Sigmoid colon (tissue), 7 donors: ENCODE data around the gene KCNIP4. TPM values are rescaled to one million over a fixed set of nuclear protein-coding genes. Genes with fewer than 3 reads are reported as not detected.

Experiments
- DNase-seq: peaks from one replicate; pipeline ENCODE4 v3.0.0-alpha.2; 2019
- H3K27ac ChIP-seq, 4 donors: fragments of 200-600 bp; sonication (generic); one replicate each; pipeline ENCODE4 v1.5.1; 2016 to 2019; ENCODE audit warnings: mild to moderate bottlenecking in 1 of 4
- H3K27me3 ChIP-seq, 3 donors: fragments of 200-600 bp; sonication (generic); one replicate each; pipeline ENCODE4 v1.5.1; 2019; ENCODE audit warnings: mild to moderate bottlenecking in 1 of 3
- H3K36me3 ChIP-seq, 4 donors: fragments of 200-600 bp; sonication (generic); one replicate each; pipeline ENCODE4 v1.5.1; 2016 to 2019
- H3K4me1 ChIP-seq, 4 donors: fragments of 200-600 bp; sonication (generic); one replicate each; pipeline ENCODE4 v1.5.1; 2017 to 2019
- H3K4me3 ChIP-seq, 4 donors: fragments of 200-600 bp; sonication (generic); one replicate each; pipeline ENCODE4 v1.5.1; 2017 to 2019; ENCODE audit warnings: mild to moderate bottlenecking in 2 of 4, moderate library complexity in 1 of 4
- H3K9me3 ChIP-seq, 4 donors: fragments of 200-600 bp in 3 of 4; sonication (generic) in 3 of 4; one replicate each; pipeline versions ENCODE4 v1.5.1 to v1.6.1; 2013 to 2019
- CTCF ChIP-seq, 4 experiments: fragments of 450-650 bp in 3 of 4; fragments of 200-600 bp in 1 of 4; IDR thresholded peaks; one replicate each; pipeline ENCODE4 v1.5.1; 2016 to 2019; ENCODE audit warnings: antibody characterized with exemption in 4 of 4, mild to moderate bottlenecking in 3 of 4, moderate library complexity in 2 of 4
- EP300 ChIP-seq, 4 donors: sonication (generic); formaldehyde crosslinking; IDR thresholded peaks; one replicate each; pipeline ENCODE4 v1.6.1; 2017; ENCODE audit warnings: antibody characterized with exemption in 4 of 4
- POLR2A ChIP-seq, 2 donors: fragments of 450-650 bp; IDR thresholded peaks; one replicate each; pipeline ENCODE4 v1.6.1; 2016; ENCODE audit warnings: antibody characterized with exemption in 2 of 2, mild to moderate bottlenecking in 2 of 2, moderate library complexity in 2 of 2
- POLR2AphosphoS5 ChIP-seq, 4 donors: sonication (generic); formaldehyde crosslinking; IDR thresholded peaks; one replicate each; pipeline ENCODE4 v1.6.1; 2017; ENCODE audit warnings: antibody characterized with exemption in 4 of 4
- WGBS, 2 donors: extraction: QIAGEN DNeasy Blood & Tissue Kit; methylation state at CpG; one replicate each; pipeline ENCODE4 v1.1.7; 2013; 5-methylcytosine and 5-hydroxymethylcytosine counted together
- intact Hi-C: fragments of 100-400 bp; cut with DNase I; formaldehyde crosslinking; loops from one replicate; pipeline ENCODE4 v1.15.1; 2023
- polyA plus RNA-seq, 3 donors: library from polyadenylated mRNA; stranded (reverse); fragments of 200-250 nt; gene quantifications; one replicate each; pipeline ENCODE4 v1.2.3, GENCODE V29; 2013
- total RNA-seq, 4 donors: library from RNA; depleted of rRNA; stranded (reverse); fragments of >200 nt; gene quantifications; one replicate each; pipeline ENCODE4 v1.1.0, GENCODE V29; 2016
- donor health status: healthy with polysubstance abuse.
- donor health status: Bipolar disorder and iron deficiency.
- donor health status: healthy.

Gene KCNIP4
- total and polyA plus RNA-seq, 7 donors = 0.60 to 28.5 (median 14.0) TPM; not detected in 1

GRCh38 chr4:20899591-20899990, 1049.0 kb downstream of the KCNIP4 start:
- H3K4me1 ChIP-seq = peaks cover 0 to 19% (median 3%) of the 10 kb centered on the region in 4 donors
- H3K9me3 ChIP-seq = no peaks in the 10 kb centered on the region
- intact Hi-C loops = no loop called here
- H3K36me3 ChIP-seq = no peaks in the 10 kb centered on the region
- no peak overlapping the region for H3K27ac ChIP-seq
- no peaks in the 10 kb centered on the region for H3K27me3 ChIP-seq
- TF ChIP-seq CTCF (IDR thresholded peaks at IDR 0.05) (no peak), EP300 (IDR thresholded peaks at IDR 0.05) (no peak), POLR2A (IDR thresholded peaks at IDR 0.05) (no peak), POLR2AphosphoS5 (IDR thresholded peaks at IDR 0.05) (no peak)
- H3K4me3 ChIP-seq = no peak overlapping the region
- DNase-seq = no peak

- TF ChIP-seq EP300 (IDR thresholded peaks at IDR 0.05) (no peak), POLR2A (IDR thresholded peaks at IDR 0.05) (no peak), CTCF (IDR thresholded peaks at IDR 0.05) (no peak), POLR2AphosphoS5 (IDR thresholded peaks at IDR 0.05) (no peak)
- Histone ChIP-seq H3K9me3 (no peaks in the 10 kb centered on the region), H3K27me3 (no peaks in the 10 kb centered on the region), H3K36me3 (no peaks in the 10 kb centered on the region), H3K27ac (no peak overlapping the region), H3K4me3 (no peak overlapping the region), H3K4me1 (peaks cover 0 to 5% (median 0%) of the 10 kb centered on the region in 4 donors)
- no peak for DNase-seq
- intact Hi-C loops = no loop called here
- WGBS, 2 donors = 72 to 75% methylated on average over 2 of the region's 2 CpGs
These were observed 1052.6 kb downstream of the KCNIP4 start for GRCh38 chr4:20895988-20896387.

GRCh38 chr4:20895208-20895607, 1053.4 kb downstream of the KCNIP4 start:
- Histone ChIP-seq H3K36me3 (no peaks in the 10 kb centered on the region), H3K4me1 (peaks cover 0 to 3% (median 0%) of the 10 kb centered on the region in 4 donors), H3K9me3 (no peaks in the 10 kb centered on the region), H3K27me3 (no peaks in the 10 kb centered on the region), H3K4me3 (no peak overlapping the region), H3K27ac (no peak overlapping the region)
- DNase-seq = no peak
- intact Hi-C loops = no loop called here
- no peak for TF ChIP-seq EP300 (IDR thresholded peaks at IDR 0.05)
- no peak for TF ChIP-seq POLR2AphosphoS5 (IDR thresholded peaks at IDR 0.05)
- TF ChIP-seq CTCF (IDR thresholded peaks at IDR 0.05) = no peak
- TF ChIP-seq POLR2A (IDR thresholded peaks at IDR 0.05) = no peak

GRCh38 chr4:20890761-20891160, 1057.8 kb downstream of the KCNIP4 start:
- H3K36me3 ChIP-seq = no peaks in the 10 kb centered on the region
- WGBS, 2 donors = 91 to 93% methylated on average over 3 of the region's 3 CpGs
- DNase-seq = no peak
- TF ChIP-seq CTCF (IDR thresholded peaks at IDR 0.05) (no peak), POLR2AphosphoS5 (IDR thresholded peaks at IDR 0.05) (no peak), EP300 (IDR thresholded peaks at IDR 0.05) (no peak), POLR2A (IDR thresholded peaks at IDR 0.05) (no peak)
- H3K9me3 ChIP-seq = peaks cover 0 to 5% (median 0%) of the 10 kb centered on the region in 4 donors
- H3K4me1 ChIP-seq = peaks cover 0 to 12% (median 0%) of the 10 kb centered on the region in 4 donors
- H3K27ac ChIP-seq = no peak overlapping the region
- H3K27me3 ChIP-seq = no peaks in the 10 kb centered on the region
- no peak overlapping the region for H3K4me3 ChIP-seq
- intact Hi-C loops = no loop called here

GRCh38 chr4:20889901-20890300, 1058.7 kb downstream of the KCNIP4 start:
- Histone ChIP-seq H3K9me3 (peaks cover 0 to 5% (median 0%) of the 10 kb centered on the region in 4 donors), H3K27ac (no peak overlapping the region), H3K27me3 (no peaks in the 10 kb centered on the region), H3K4me3 (no peak overlapping the region), H3K36me3 (no peaks in the 10 kb centered on the region), H3K4me1 (peaks cover 0 to 12% (median 0%) of the 10 kb centered on the region in 4 donors)
- WGBS, 2 donors = 67 to 71% methylated on average over 3 of the region's 3 CpGs
- TF ChIP-seq POLR2AphosphoS5 (IDR thresholded peaks at IDR 0.05) (no peak), POLR2A (IDR thresholded peaks at IDR 0.05) (no peak), EP300 (IDR thresholded peaks at IDR 0.05) (no peak), CTCF (IDR thresholded peaks at IDR 0.05) (no peak)
- DNase-seq = no peak
- intact Hi-C loops = no loop called here
